Endothelial cell of umbilical vein (primary cell): Measurements from ENCODE around the gene GATA2. TPM values are rescaled to one million over a fixed set of nuclear protein-coding genes. Genes with fewer than 3 reads are reported as not detected.

Source experiments
- BruUV-seq: library from RNA; stranded (reverse); fragments of 400-500 nt; replicated peaks from 2 replicates; lab custom pipeline; 2021; lab: Mats Ljungman, UMichigan
- CTCF ChIA-PET: fragments of 300-600, 350-600 bp; sonication (Branson Sonifier 250); formaldehyde crosslinking; loops from one replicate; lab custom pipeline; 2021; ENCODE audit warnings: antibody characterized with exemption, inconsistent platforms; lab: Charles Lee
- POLR2A ChIA-PET: fragments of 300-600, 350-600 bp; sonication (Branson Sonifier 250); formaldehyde crosslinking; loops from one replicate; lab custom pipeline; 2021; ENCODE audit warnings: antibody characterized with exemption, inconsistent platforms; lab: Charles Lee
- DNase-seq: peaks from one replicate; pipeline ENCODE4 v3.0.0-alpha.2; 2011; ENCODE audit warnings: low read depth, low spot score
- FAIRE-seq: peaks from 2 replicates; lab custom pipeline; 2011; peaks lifted over from hg19 to GRCh38; lab: Jason Lieb, UNC
- H2AFZ ChIP-seq: 2 replicates; pipeline ENCODE4 v1.6.0; 2012; ENCODE audit warnings: low read depth, low read length, control low read depth, inconsistent platforms
- H3K27ac ChIP-seq: 2 replicates; pipeline ENCODE4 v1.5.1; 2011; ENCODE audit warnings: low read depth, mild to moderate bottlenecking, control low read depth, low read length, moderate library complexity; ENCODE audit not compliant: insufficient read depth
- H3K27me3 ChIP-seq, 2 experiments: 2 replicates each; pipeline versions ENCODE4 v1.6.0 to v1.6.1; 2011; ENCODE audit warnings: low read length in 2 of 2, mixed read lengths in 1 of 2; ENCODE audit not compliant: control insufficient read depth in 2 of 2, insufficient read depth in 2 of 2
- H3K36me3 ChIP-seq, 2 experiments: 2 replicates in 1 of 2; 3 replicates in 1 of 2; pipeline ENCODE4 v1.5.1; 2011; ENCODE audit warnings: low read length in 2 of 2, mild to moderate bottlenecking in 1 of 2, moderate library complexity in 1 of 2; ENCODE audit not compliant: control insufficient read depth in 2 of 2, insufficient read depth in 2 of 2; ENCODE audit errors: extremely low read depth in 1 of 2
- H3K4me1 ChIP-seq: 3 replicates; pipeline ENCODE4 v1.5.1; 2011; ENCODE audit warnings: mild to moderate bottlenecking, low read length; ENCODE audit not compliant: control insufficient read depth, insufficient read depth; ENCODE audit errors: extremely low read depth
- H3K4me2 ChIP-seq: 2 replicates; pipeline ENCODE4 v1.6.1; 2011; ENCODE audit warnings: low read length, control low read depth, mixed read lengths; ENCODE audit not compliant: insufficient read depth
- H3K4me3 ChIP-seq, 3 experiments: fragments of 200-600 bp in 1 of 3; sonication (generic), shearing (Covaris generic) in 1 of 3; replicated peaks in 1 of 3; 2 replicates each; pipeline ENCODE4 v1.5.1; 2011 to 2016; ENCODE audit warnings: control low read depth in 3 of 3, low read length in 3 of 3, mild to moderate bottlenecking in 2 of 3, inconsistent platforms in 1 of 3, low read depth in 1 of 3, moderate library complexity in 1 of 3; ENCODE audit not compliant: insufficient read depth in 1 of 3
- H3K79me2 ChIP-seq: 2 replicates; pipeline ENCODE4 v1.6.0; 2012; ENCODE audit warnings: low read length, inconsistent platforms; ENCODE audit not compliant: control insufficient read depth, insufficient read depth
- H3K9ac ChIP-seq: replicated peaks from 2 replicates; pipeline ENCODE3; 2011; ENCODE audit warnings: low read length, control low read depth; ENCODE audit not compliant: insufficient read depth; ENCODE audit errors: extremely low read depth
- H3K9me1 ChIP-seq: replicated peaks from 3 replicates; pipeline ENCODE4 v1.6.0; 2011; ENCODE audit warnings: mild to moderate bottlenecking, low read length; ENCODE audit not compliant: control insufficient read depth, insufficient read depth; ENCODE audit errors: extremely low read depth
- H3K9me3 ChIP-seq: replicated peaks from 2 replicates; pipeline ENCODE4 v1.5.1; 2012; ENCODE audit warnings: low read length, inconsistent platforms; ENCODE audit not compliant: control insufficient read depth, insufficient read depth
- H4K20me1 ChIP-seq: replicated peaks from 2 replicates; pipeline ENCODE3; 2011; ENCODE audit warnings: mild to moderate bottlenecking, low read length; ENCODE audit not compliant: control insufficient read depth, insufficient read depth; ENCODE audit errors: extremely low read depth
- GATA2 ChIP-seq: IDR thresholded peaks from 2 replicates; pipeline ENCODE4 v1.7.0; 2011; ENCODE audit warnings: low read depth, mild to moderate bottlenecking, moderate library complexity, mixed read lengths, low read length; ENCODE audit not compliant: insufficient read length, insufficient read depth
- POLR2A ChIP-seq: IDR thresholded peaks from 2 replicates; pipeline ENCODE4 v1.6.1; 2012; ENCODE audit warnings: low read depth, mild to moderate bottlenecking, control low read depth, low read length
- POLR2AphosphoS5 ChIP-seq: IDR thresholded peaks from 2 replicates; pipeline ENCODE4 v1.6.1; 2012; ENCODE audit warnings: low read depth, mild to moderate bottlenecking, control low read depth, low read length, moderate library complexity; ENCODE audit not compliant: insufficient read depth
- dilution Hi-C: fragments of 300-500 bp; cut with MboI; formaldehyde crosslinking; loops from one replicate; pipeline ENCODE4 v1.15.0; 2019; ENCODE audit warnings: low sequenced_read_pairs; ENCODE audit not compliant: extremely low pct_ligation_motif_present
- intact Hi-C: fragments of 100-400 bp; cut with micrococcal nuclease; formaldehyde crosslinking; loops from one replicate; pipeline ENCODE4 v1.10.0; 2022
- polyA plus RNA-seq, 4 experiments: library from polyadenylated mRNA; depleted of rRNA in 3 of 4; stranded (reverse) in 3 of 4; unstranded in 1 of 4; fragments of >200 nt; gene quantifications; 2 replicates each; pipeline versions ENCODE4 v1.2.1 to v1.2.3, GENCODE V29; 2011 to 2012; ENCODE audit warnings: missing spikeins in 1 of 4
- total RNA-seq: library from RNA; stranded (reverse); gene quantifications from 2 replicates; pipeline ENCODE4 v1.2.3, GENCODE V29; 2021

Gene GATA2
- total and polyA plus RNA-seq, 2 donors (not counting 3 experiments of a cell fraction or from before 2014, with no cell fraction given), result 28.8 to 62.2 TPM

GRCh38 chr3:128495435-128495970, 2.5 kb upstream of the GATA2 start:
- dilution Hi-C loops, result no loop called here
- no peak overlapping the region for H3K9ac ChIP-seq
- peaks cover 13% of the 10 kb centered on the region for H3K4me1 ChIP-seq
- no peak overlapping the region for H3K4me2 ChIP-seq
- no TSS peak for BruUV-seq
- no peaks in the 10 kb centered on the region for H4K20me1 ChIP-seq
- no peaks in the 10 kb centered on the region for H3K9me3 ChIP-seq
- CTCF ChIA-PET, result interaction anchor here (2.0 to 5.3 kb wide), 3 partner anchors 14 to 89 kb away, joined by 11 to 52 read pairs (median 42); no protein-coding TSS in a partner anchor
- POLR2A ChIA-PET, result no interaction called here
- H3K9me1 ChIP-seq, result no peaks in the 10 kb centered on the region
- no peak overlapping the region for H3K27ac ChIP-seq
- peaks cover 53% of the 10 kb centered on the region for H3K79me2 ChIP-seq
- H2AFZ ChIP-seq, result no peak overlapping the region
- H3K27me3 ChIP-seq, result no peaks in the 10 kb centered on the region
- H3K4me3 ChIP-seq, result no peak overlapping the region
- intact Hi-C loops, result loop anchor here (5.0 kb wide), 1 partner anchor 268 kb away; no protein-coding TSS in a partner anchor
- FAIRE-seq (no peak), DNase-seq (no peak)
- no peak for TF ChIP-seq POLR2AphosphoS5
- TF ChIP-seq GATA2, result peak; percentile 16
- H3K36me3 ChIP-seq, result no peaks in the 10 kb centered on the region

GRCh38 chr3:128494367-128494650, 1.3 kb upstream of the GATA2 start:
- Histone ChIP-seq H3K27me3 (no peaks in the 10 kb centered on the region), H3K9me1 (no peaks in the 10 kb centered on the region), H3K36me3 (no peaks in the 10 kb centered on the region), H3K4me1 (peaks cover 13% of the 10 kb centered on the region), H4K20me1 (no peaks in the 10 kb centered on the region), H3K79me2 (peaks cover 65% of the 10 kb centered on the region), H3K4me2 (no peak overlapping the region), H2AFZ (no peak overlapping the region), H3K27ac (no peak overlapping the region), H3K4me3 (no peak overlapping the region), H3K9me3 (no peaks in the 10 kb centered on the region), H3K9ac (no peak overlapping the region)
- DNase-seq (no peak), FAIRE-seq (no peak)
- ChIA-PET CTCF (interaction anchor here (5.3 kb wide), 1 partner anchor 13 kb away, joined by 42 read pairs; no protein-coding TSS in a partner anchor), POLR2A (no interaction called here)
- no TSS peak for BruUV-seq
- intact Hi-C loops, result loop anchor here (5.0 kb wide), 1 partner anchor 397 kb away; no protein-coding TSS in a partner anchor
- dilution Hi-C loops, result no loop called here
- peak; percentile 34 for TF ChIP-seq POLR2A
- no peak for TF ChIP-seq POLR2AphosphoS5
